Astrocyte (in vitro differentiated cells and primary cell): ENCODE data around the gene CLEC11A. TPM values are rescaled to one million over a fixed set of nuclear protein-coding genes. Genes with fewer than 3 reads are reported as not detected.
"Not testable (repeated sequence)": the region's sequence is repeated elsewhere in the genome, so short reads cannot be mapped to it uniquely, and the experiment has no call there.

Experiments
- DNase-seq: peaks from one replicate; pipeline ENCODE4 v3.0.0-alpha.2; 2010; ENCODE audit warnings: low read depth
- FAIRE-seq: peaks from 2 replicates; lab custom pipeline; 2011; peaks lifted over from hg19 to GRCh38; lab: Jason Lieb, UNC
- H2AFZ ChIP-seq: 2 replicates; pipeline ENCODE4 v1.6.0; 2012; ENCODE audit warnings: low read depth, low read length, inconsistent platforms
- H3K27ac ChIP-seq: 2 replicates; pipeline ENCODE4 v1.5.1; 2011; ENCODE audit warnings: low read depth, low read length, inconsistent platforms
- H3K27me3 ChIP-seq: 2 replicates; pipeline ENCODE4 v1.6.0; 2011; ENCODE audit warnings: low read length, inconsistent platforms; ENCODE audit not compliant: insufficient read depth
- H3K36me3 ChIP-seq: 2 replicates; pipeline ENCODE4 v1.5.1; 2011; ENCODE audit warnings: low read length, inconsistent platforms; ENCODE audit not compliant: insufficient read depth
- H3K4me1 ChIP-seq: 2 replicates; pipeline ENCODE4 v1.5.1; 2011; ENCODE audit warnings: low read length, inconsistent platforms; ENCODE audit not compliant: insufficient read depth
- H3K4me2 ChIP-seq: 2 replicates; pipeline ENCODE4 v1.6.0; 2012; ENCODE audit warnings: low read length, inconsistent platforms
- H3K4me3 ChIP-seq: 2 replicates; pipeline ENCODE4 v1.5.1; 2011; ENCODE audit warnings: low read depth, mild to moderate bottlenecking, low read length, inconsistent platforms; ENCODE audit not compliant: insufficient read depth
- H3K79me2 ChIP-seq: 2 replicates; pipeline ENCODE4 v1.6.0; 2012; ENCODE audit warnings: mild to moderate bottlenecking, low read length, inconsistent platforms; ENCODE audit not compliant: insufficient read depth
- H3K9ac ChIP-seq: 2 replicates; pipeline ENCODE4 v1.6.0; 2012; ENCODE audit warnings: mild to moderate bottlenecking, low read length, inconsistent platforms
- H3K9me3 ChIP-seq: 2 replicates; pipeline ENCODE4 v1.5.1; 2012; ENCODE audit warnings: low read depth, mild to moderate bottlenecking, low read length, inconsistent platforms; ENCODE audit not compliant: insufficient read depth
- H4K20me1 ChIP-seq: 2 replicates; pipeline ENCODE4 v1.6.0; 2012; ENCODE audit warnings: low read length, inconsistent platforms; ENCODE audit not compliant: insufficient read depth
- H3K27ac Mint-ChIP-seq: one replicate; pipeline ENCODE4 v1.8.0; 2021; ENCODE audit warnings: mild to moderate bottlenecking, mixed read lengths; ENCODE audit not compliant: unreplicated experiment
- H3K27me3 Mint-ChIP-seq: one replicate; pipeline ENCODE4 v1.8.0; 2021; ENCODE audit warnings: low read depth, mixed read lengths; ENCODE audit not compliant: unreplicated experiment
- H3K36me3 Mint-ChIP-seq: one replicate; pipeline ENCODE4 v1.8.0; 2021; ENCODE audit warnings: low read depth, mixed read lengths; ENCODE audit not compliant: unreplicated experiment
- H3K4me1 Mint-ChIP-seq: one replicate; pipeline ENCODE4 v1.8.0; 2021; ENCODE audit warnings: low read depth, mixed read lengths; ENCODE audit not compliant: unreplicated experiment
- H3K4me3 Mint-ChIP-seq: one replicate; pipeline ENCODE4 v1.8.0; 2021; ENCODE audit warnings: mild to moderate bottlenecking, moderate library complexity, mixed read lengths; ENCODE audit not compliant: unreplicated experiment
- H3K9me3 Mint-ChIP-seq: one replicate; pipeline ENCODE4 v1.8.0; 2021; ENCODE audit warnings: mild to moderate bottlenecking, mixed read lengths; ENCODE audit not compliant: unreplicated experiment
- CTCF ChIP-seq: IDR thresholded peaks from 2 replicates; pipeline ENCODE4 v1.5.1; 2011; ENCODE audit warnings: low read depth, mild to moderate bottlenecking, inconsistent platforms, low read length, moderate library complexity; ENCODE audit not compliant: insufficient read depth
- EZH2 ChIP-seq: IDR thresholded peaks from 2 replicates; pipeline ENCODE4 v1.6.1; 2012; ENCODE audit warnings: mild to moderate bottlenecking, low read length, inconsistent platforms; ENCODE audit not compliant: insufficient read depth
- total RNA-seq: library from RNA; stranded (reverse); gene quantifications from 2 replicates; pipeline ENCODE4 v1.2.1, GENCODE V29; 2021

Gene CLEC11A
- total RNA-seq, 1 donor from 2014 or later: not detected

GRCh38 chr19:50759076-50759475, 35.9 kb downstream of the CLEC11A start:
- H3K4me3 Mint-ChIP-seq, H3K4me2 ChIP-seq, H4K20me1 ChIP-seq, H3K27me3 ChIP-seq, H2AFZ ChIP-seq, H3K9ac ChIP-seq, H3K4me1 Mint-ChIP-seq, H3K4me3 ChIP-seq, H3K9me3 ChIP-seq, H3K79me2 ChIP-seq, H3K27me3 Mint-ChIP-seq, FAIRE-seq, H3K36me3 ChIP-seq, H3K27ac Mint-ChIP-seq, H3K27ac ChIP-seq, H3K36me3 Mint-ChIP-seq, DNase-seq, H3K4me1 ChIP-seq: not testable (repeated sequence)
- H3K9me3 Mint-ChIP-seq: peaks cover 17% of the 10 kb centered on the region

DNA sequence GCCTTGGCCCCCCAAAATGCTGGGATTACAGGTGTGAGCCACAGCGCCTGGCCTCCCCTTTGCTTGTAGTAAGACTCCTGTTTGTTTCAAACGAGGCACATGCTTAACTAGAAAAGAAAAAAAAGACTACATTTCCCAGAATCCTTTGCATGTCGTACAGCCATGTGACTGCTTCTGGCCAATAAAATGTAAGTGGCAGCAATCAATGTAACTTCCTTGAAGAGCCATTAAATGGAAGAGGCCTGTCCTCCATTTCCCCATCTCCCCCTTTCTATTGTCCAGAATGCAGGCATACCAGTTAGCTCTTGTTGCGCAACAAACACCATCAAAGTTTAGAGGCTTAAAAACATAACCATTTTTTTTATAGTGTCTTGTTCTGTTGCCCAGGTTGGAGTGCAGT, 36.7 kb downstream of the CLEC11A start:
- DNase-seq (no peak), FAIRE-seq (no peak)
- Histone ChIP-seq H3K9me3 (peaks cover 3% of the 10 kb centered on the region), H3K27me3 (no peaks in the 10 kb centered on the region), H3K4me1 (no peaks in the 10 kb centered on the region), H4K20me1 (no peaks in the 10 kb centered on the region), H3K79me2 (no peaks in the 10 kb centered on the region), H3K4me2 (no peak overlapping the region), H3K4me3 (no peak overlapping the region), H3K27ac (no peak overlapping the region), H3K9ac (no peak overlapping the region), H3K36me3 (no peaks in the 10 kb centered on the region), H2AFZ (no peak overlapping the region)
- H3K9me3 Mint-ChIP-seq: peaks cover 19% of the 10 kb centered on the region
- TF ChIP-seq CTCF (no peak), EZH2 (no peak)
- no peaks in the 10 kb centered on the region for H3K27me3 Mint-ChIP-seq
- H3K4me1 Mint-ChIP-seq: no peaks in the 10 kb centered on the region
- no peak overlapping the region for H3K4me3 Mint-ChIP-seq
- no peaks in the 10 kb centered on the region for H3K36me3 Mint-ChIP-seq
- H3K27ac Mint-ChIP-seq: no peak overlapping the region

GRCh38 chr19:50761501-50761900, 38.3 kb downstream of the CLEC11A start:
- not testable (repeated sequence) for H3K36me3 ChIP-seq, H3K27ac Mint-ChIP-seq, H3K27ac ChIP-seq, H3K4me1 ChIP-seq, H3K36me3 Mint-ChIP-seq, H3K4me2 ChIP-seq, H3K4me3 Mint-ChIP-seq, H3K79me2 ChIP-seq, H4K20me1 ChIP-seq, H3K9ac ChIP-seq, DNase-seq, H3K4me3 ChIP-seq, H3K9me3 ChIP-seq, H3K4me1 Mint-ChIP-seq, H3K27me3 Mint-ChIP-seq, FAIRE-seq, H2AFZ ChIP-seq, H3K27me3 ChIP-seq
- H3K9me3 Mint-ChIP-seq: peaks cover 26% of the 10 kb centered on the region

DNA sequence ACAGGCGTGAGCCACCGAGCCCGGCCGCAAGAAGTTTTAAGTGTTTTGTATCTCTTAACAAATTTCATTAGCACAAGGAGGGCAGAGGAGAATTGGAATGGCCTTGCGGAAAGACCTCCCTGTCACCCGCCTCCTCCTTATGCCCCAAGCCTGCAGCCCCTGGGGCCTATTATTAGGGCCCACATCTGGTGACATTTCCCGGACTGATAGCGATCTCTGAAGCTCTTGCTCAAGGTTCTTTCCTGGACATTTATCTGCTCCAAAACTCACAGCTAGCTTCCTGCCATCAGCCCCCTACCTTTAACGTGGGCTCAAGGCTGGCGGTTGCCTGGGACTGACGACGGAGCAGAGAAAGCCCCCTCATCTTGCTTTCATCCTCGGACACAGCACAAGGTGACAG, 40.4 kb downstream of the CLEC11A start:
- not testable (repeated sequence) for H3K27ac ChIP-seq, H3K4me1 Mint-ChIP-seq, H3K4me2 ChIP-seq, H2AFZ ChIP-seq, H3K4me1 ChIP-seq, H3K4me3 ChIP-seq, H3K27me3 ChIP-seq, H4K20me1 ChIP-seq, H3K9ac ChIP-seq, H3K27ac Mint-ChIP-seq, H3K36me3 Mint-ChIP-seq, H3K79me2 ChIP-seq, DNase-seq, H3K4me3 Mint-ChIP-seq, FAIRE-seq, H3K9me3 ChIP-seq, H3K27me3 Mint-ChIP-seq, H3K36me3 ChIP-seq
- H3K9me3 Mint-ChIP-seq: peaks cover 22% of the 10 kb centered on the region
